ENCODE data around the gene PPME1.

Gene PPME1

DNA sequence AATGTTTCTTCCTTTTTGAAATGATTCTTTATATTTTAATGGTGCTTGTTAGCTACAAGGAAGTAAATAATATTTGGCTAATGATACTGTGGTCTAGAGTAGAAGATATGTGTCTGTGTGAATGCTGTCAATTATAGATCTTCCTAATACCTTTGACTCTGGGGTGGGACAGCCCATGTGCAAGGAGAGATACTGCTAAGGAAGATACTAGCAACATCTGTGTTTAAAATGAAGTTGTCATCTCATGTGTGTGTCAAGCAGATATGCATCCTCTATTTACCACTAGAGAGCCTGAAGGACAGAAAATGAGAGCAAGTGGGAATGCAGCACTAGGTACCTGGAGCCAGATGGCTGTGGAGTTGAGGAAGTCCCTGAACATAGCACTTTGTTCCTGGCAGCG is 34.1 kb downstream of the PPME1 start:
- H3K4me1 ChIP-seq (ENCODE audit: control insufficient read depth, low read length) = no peaks in the 10 kb centered on the region
- no peak for TF ChIP-seq CTCF (IDR thresholded peaks at IDR 0.05; ENCODE audit: low read depth, low read length, poor library complexity, severe bottlenecking)
- no peak for TF ChIP-seq EZH2phosphoT487 (IDR thresholded peaks at IDR 0.05; ENCODE audit: borderline replicate concordance, low read length)
- no peak overlapping the region for H3K4me3 ChIP-seq (ENCODE audit: low read length)
- no peak overlapping the region for H3K27ac ChIP-seq (ENCODE audit: low read depth, low read length)
- H3K4me2 ChIP-seq (ENCODE audit: low read length) = no peak overlapping the region
- no peaks in the 10 kb centered on the region for H4K20me1 ChIP-seq (ENCODE audit: control insufficient read depth, insufficient read depth, low read depth, low read length)
- H3F3A ChIP-seq (ENCODE audit: control insufficient read depth, insufficient read depth) = no peaks in the 10 kb centered on the region
- no peaks in the 10 kb centered on the region for H3K27me3 ChIP-seq (ENCODE audit: control insufficient read depth, low read length)
- peaks cover 52% of the 10 kb centered on the region for H3K36me3 ChIP-seq (ENCODE audit: control insufficient read depth, low read length)
- H3K79me2 ChIP-seq (ENCODE audit: control insufficient read depth, low read length) = no peaks in the 10 kb centered on the region
- no peaks in the 10 kb centered on the region for H3K9me3 ChIP-seq (ENCODE audit: control insufficient read depth, insufficient read depth, low read length)
- no peaks in the 10 kb centered on the region for H3K9me2 ChIP-seq (replicated peaks; ENCODE audit: control insufficient read depth, low read length)

DNA sequence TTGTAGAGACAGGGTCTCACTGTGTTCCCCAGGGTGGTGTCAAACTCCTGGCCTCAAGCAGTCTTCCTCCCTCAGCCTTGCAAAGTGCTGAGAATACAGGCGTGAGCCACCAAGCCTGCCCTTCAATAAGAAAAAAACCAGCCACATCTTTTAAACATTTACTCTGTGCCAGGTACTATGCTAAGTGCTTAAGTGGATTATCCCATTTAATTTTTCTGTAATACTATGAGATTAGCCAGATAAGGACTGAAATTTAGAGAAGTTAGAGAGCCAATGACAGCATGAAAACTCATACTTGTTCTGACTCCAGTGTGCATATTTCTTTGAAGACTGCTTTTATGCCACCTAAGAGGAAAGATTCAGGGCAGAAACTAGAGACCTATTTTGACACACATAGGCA is 35.7 kb downstream of the PPME1 start:
- H3K79me2 ChIP-seq (ENCODE audit: control insufficient read depth, low read length) = no peaks in the 10 kb centered on the region
- H3K9me2 ChIP-seq (replicated peaks; ENCODE audit: control insufficient read depth, low read length) = no peaks in the 10 kb centered on the region
- H3K27ac ChIP-seq (ENCODE audit: low read depth, low read length) = no peak overlapping the region
- no peaks in the 10 kb centered on the region for H3F3A ChIP-seq (ENCODE audit: control insufficient read depth, insufficient read depth)
- H3K4me3 ChIP-seq (ENCODE audit: low read length) = no peak overlapping the region
- no peaks in the 10 kb centered on the region for H3K9me3 ChIP-seq (ENCODE audit: control insufficient read depth, insufficient read depth, low read length)
- H3K36me3 ChIP-seq (ENCODE audit: control insufficient read depth, low read length) = peaks cover 58% of the 10 kb centered on the region
- no peak overlapping the region for H3K4me2 ChIP-seq (ENCODE audit: low read length)
- H3K27me3 ChIP-seq (ENCODE audit: control insufficient read depth, low read length) = no peaks in the 10 kb centered on the region
- TF ChIP-seq CTCF (IDR thresholded peaks at IDR 0.05; ENCODE audit: low read depth, low read length, poor library complexity, severe bottlenecking) (no peak), EZH2phosphoT487 (IDR thresholded peaks at IDR 0.05; ENCODE audit: borderline replicate concordance, low read length) (no peak)
- no peaks in the 10 kb centered on the region for H4K20me1 ChIP-seq (ENCODE audit: control insufficient read depth, insufficient read depth, low read depth, low read length)
- H3K4me1 ChIP-seq (ENCODE audit: control insufficient read depth, low read length) = no peaks in the 10 kb centered on the region

- H3K4me3 ChIP-seq (ENCODE audit: low read length) = no peak overlapping the region
- no peaks in the 10 kb centered on the region for H3K4me1 ChIP-seq (ENCODE audit: control insufficient read depth, low read length)
- no peaks in the 10 kb centered on the region for H3K9me2 ChIP-seq (replicated peaks; ENCODE audit: control insufficient read depth, low read length)
- no peaks in the 10 kb centered on the region for H3F3A ChIP-seq (ENCODE audit: control insufficient read depth, insufficient read depth)
- no peaks in the 10 kb centered on the region for H3K27me3 ChIP-seq (ENCODE audit: control insufficient read depth, low read length)
- H4K20me1 ChIP-seq (ENCODE audit: control insufficient read depth, insufficient read depth, low read depth, low read length) = no peaks in the 10 kb centered on the region
- no peaks in the 10 kb centered on the region for H3K9me3 ChIP-seq (ENCODE audit: control insufficient read depth, insufficient read depth, low read length)
- H3K36me3 ChIP-seq (ENCODE audit: control insufficient read depth, low read length) = peaks cover 64% of the 10 kb centered on the region
- no peak overlapping the region for H3K27ac ChIP-seq (ENCODE audit: low read depth, low read length)
- TF ChIP-seq CTCF (IDR thresholded peaks at IDR 0.05; ENCODE audit: low read depth, low read length, poor library complexity, severe bottlenecking) (no peak), EZH2phosphoT487 (IDR thresholded peaks at IDR 0.05; ENCODE audit: borderline replicate concordance, low read length) (no peak)
- H3K79me2 ChIP-seq (ENCODE audit: control insufficient read depth, low read length) = no peaks in the 10 kb centered on the region
- no peak overlapping the region for H3K4me2 ChIP-seq (ENCODE audit: low read length)
These were observed 37.4 kb downstream of the PPME1 start for GRCh38 chr11:74208507-74208906.

DNA sequence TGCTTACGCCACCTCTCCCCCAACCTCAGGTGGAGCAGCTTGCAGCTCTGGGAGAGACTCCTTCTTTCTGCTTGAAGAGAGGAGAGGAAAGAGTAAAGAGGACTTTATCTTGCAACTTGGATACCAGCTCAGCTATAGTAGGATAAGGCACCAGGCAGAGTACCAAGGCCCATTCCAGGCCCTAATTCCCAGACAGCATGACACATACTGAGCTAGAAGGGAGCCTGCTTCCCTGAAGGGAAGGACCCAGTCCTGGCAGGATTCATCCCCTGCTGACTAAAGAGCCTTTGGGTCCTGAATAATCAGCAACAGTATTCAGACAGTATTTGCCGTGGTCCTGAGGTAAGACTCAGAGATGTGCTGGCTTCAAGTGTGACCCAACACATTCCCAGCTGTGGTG is 41.4 kb downstream of the PPME1 start:
- H3K27ac ChIP-seq (ENCODE audit: low read depth, low read length) = no peak overlapping the region

More for the DNA sequence above, 41.4 kb downstream of the PPME1 start:
- Histone ChIP-seq H3K27me3 (ENCODE audit: control insufficient read depth, low read length) (no peaks in the 10 kb centered on the region), H3K9me2 (replicated peaks; ENCODE audit: control insufficient read depth, low read length) (no peaks in the 10 kb centered on the region), H3K36me3 (ENCODE audit: control insufficient read depth, low read length) (peaks cover 34% of the 10 kb centered on the region), H4K20me1 (ENCODE audit: control insufficient read depth, insufficient read depth, low read depth, low read length) (no peaks in the 10 kb centered on the region), H3F3A (ENCODE audit: control insufficient read depth, insufficient read depth) (no peaks in the 10 kb centered on the region), H3K4me2 (ENCODE audit: low read length) (no peak overlapping the region), H3K9me3 (ENCODE audit: control insufficient read depth, insufficient read depth, low read length) (no peaks in the 10 kb centered on the region), H3K4me1 (ENCODE audit: control insufficient read depth, low read length) (no peaks in the 10 kb centered on the region), H3K4me3 (ENCODE audit: low read length) (no peak overlapping the region), H3K79me2 (ENCODE audit: control insufficient read depth, low read length) (no peaks in the 10 kb centered on the region)
- TF ChIP-seq CTCF (IDR thresholded peaks at IDR 0.05; ENCODE audit: low read depth, low read length, poor library complexity, severe bottlenecking) (no peak), EZH2phosphoT487 (IDR thresholded peaks at IDR 0.05; ENCODE audit: borderline replicate concordance, low read length) (no peak)
